ENCODE data around the gene GABARAP.

Gene GABARAP

DNA sequence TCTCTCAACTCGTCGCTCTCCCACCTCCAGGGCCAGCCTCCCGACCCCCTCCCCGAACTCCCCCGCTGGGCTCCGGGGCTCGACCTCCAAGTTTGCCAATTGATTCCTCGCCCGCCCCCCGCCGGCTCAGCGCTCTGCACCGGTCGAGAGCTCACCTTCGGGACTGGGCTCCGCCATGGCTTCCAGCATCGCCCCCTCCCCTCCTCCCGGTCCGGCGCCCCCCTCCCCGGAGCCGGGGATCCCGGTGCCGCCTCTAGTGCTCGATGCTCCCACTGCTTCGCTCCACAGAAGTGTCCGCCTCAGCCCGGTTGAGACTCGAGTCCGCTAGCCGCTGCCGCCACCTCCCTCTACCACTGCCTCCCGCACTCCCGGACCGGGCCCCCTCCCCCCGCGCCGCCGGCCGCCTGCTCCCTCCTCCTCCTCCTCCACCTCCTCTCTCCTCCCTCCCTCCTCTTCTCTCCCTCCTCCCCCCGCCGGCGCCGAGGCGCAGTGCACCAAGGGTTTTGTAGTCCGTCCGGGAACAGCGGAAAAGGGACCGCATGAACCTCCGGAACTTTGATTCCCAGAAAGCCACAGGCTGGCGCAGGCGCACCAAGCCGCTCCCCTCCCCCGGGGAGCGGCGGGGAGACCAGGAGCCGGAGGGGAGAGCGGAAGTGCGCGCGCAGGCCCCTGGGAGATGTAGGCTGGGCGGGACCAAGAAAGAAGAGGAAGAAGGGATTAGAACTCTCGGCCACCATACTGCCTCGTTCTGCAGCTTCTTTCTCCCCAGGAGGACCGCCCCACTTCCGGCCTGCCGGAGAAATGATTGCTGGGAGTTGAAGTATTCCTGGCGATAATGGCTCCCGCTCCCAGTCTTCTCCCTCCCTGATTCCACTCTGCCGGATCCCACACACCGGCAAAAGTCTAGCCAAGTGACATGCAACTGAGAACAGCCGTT lies 2.9 kb downstream of the GABARAP start, which contains the start of gene PHF23:
Gene PHF23 (minus strand): TSS at position 367 of the 937 bp plus-strand sequence. CDS start 178 bp downstream, at position 189.
- Histone ChIP-seq H2BK12ac (ENCODE audit: low read length in 2 of 2) (peak within 1 kb of the TSS; percentile 15 to 69), H2BK15ac (ENCODE audit: low read depth, poor library complexity, severe bottlenecking) (peak within 1 kb of the TSS; percentile 83), H3K36me3 (ENCODE audit: control insufficient read depth in 1 of 2, insufficient read depth in 2 of 2, low read depth in 1 of 2, low read length in 2 of 2) (peaks cover 39 to 51% of the 10 kb centered on the region in 2 experiments), H3K27ac (ENCODE audit: low read length, poor library complexity, severe bottlenecking) (peak within 1 kb of the TSS; percentile 88), H2BK120ac (ENCODE audit: low read depth, low read length) (peak within 1 kb of the TSS; percentile 99), H3K23ac (ENCODE audit: low read length in 2 of 2) (peak within 1 kb of the TSS; percentile 57 to 97), H3K79me1 (replicated peaks; ENCODE audit: low read length, poor library complexity, severe bottlenecking) (peaks cover 11% of the 10 kb centered on the region), H3K18ac (ENCODE audit: low read depth in 1 of 2, low read length in 2 of 2) (peak within 1 kb of the TSS; percentile 88 to 94), H3K9ac (ENCODE audit: low read length) (peak within 1 kb of the TSS; percentile 99), H3K4me3 (ENCODE audit: insufficient read depth in 1 of 2, low read depth in 1 of 2, low read length in 2 of 2) (peak within 1 kb of the TSS; percentile 95 to 96), H4K91ac (ENCODE audit: low read length) (peak within 1 kb of the TSS; percentile 92), H2AK5ac (ENCODE audit: low read length, severe bottlenecking) (peak within 1 kb of the TSS; percentile 60), H3K4me2 (ENCODE audit: low read length, poor library complexity, severe bottlenecking) (peak within 1 kb of the TSS; percentile 82), H3K9me3 (ENCODE audit: control insufficient read depth, low read length) (no peaks in the 10 kb centered on the region), H3K4me1 (ENCODE audit: control insufficient read depth, insufficient read depth, low read depth, low read length) (peaks cover 38% of the 10 kb centered on the region), H3K4ac (ENCODE audit: low read depth in 1 of 2, low read length in 2 of 2) (peak within 1 kb of the TSS; percentile 90 to 97), H4K8ac (ENCODE audit: low read length) (peak within 1 kb of the TSS; percentile 86), H3K27me3 (ENCODE audit: control insufficient read depth in 1 of 2, insufficient read depth in 1 of 2, low read length in 2 of 2) (no peaks in the 10 kb centered on the region), H2AFZ (ENCODE audit: low read depth, low read length) (no peak within 1 kb of the TSS), H2BK5ac (ENCODE audit: low read depth, low read length, poor library complexity, severe bottlenecking) (peak within 1 kb of the TSS; percentile 94), H3K14ac (ENCODE audit: low read length in 2 of 2) (peak within 1 kb of the TSS; percentile 94 to 97)
- DNase-seq: peak; percentile 100
- under 1% methylated on average over 60 of the region's 72 CpGs for WGBS

DNA sequence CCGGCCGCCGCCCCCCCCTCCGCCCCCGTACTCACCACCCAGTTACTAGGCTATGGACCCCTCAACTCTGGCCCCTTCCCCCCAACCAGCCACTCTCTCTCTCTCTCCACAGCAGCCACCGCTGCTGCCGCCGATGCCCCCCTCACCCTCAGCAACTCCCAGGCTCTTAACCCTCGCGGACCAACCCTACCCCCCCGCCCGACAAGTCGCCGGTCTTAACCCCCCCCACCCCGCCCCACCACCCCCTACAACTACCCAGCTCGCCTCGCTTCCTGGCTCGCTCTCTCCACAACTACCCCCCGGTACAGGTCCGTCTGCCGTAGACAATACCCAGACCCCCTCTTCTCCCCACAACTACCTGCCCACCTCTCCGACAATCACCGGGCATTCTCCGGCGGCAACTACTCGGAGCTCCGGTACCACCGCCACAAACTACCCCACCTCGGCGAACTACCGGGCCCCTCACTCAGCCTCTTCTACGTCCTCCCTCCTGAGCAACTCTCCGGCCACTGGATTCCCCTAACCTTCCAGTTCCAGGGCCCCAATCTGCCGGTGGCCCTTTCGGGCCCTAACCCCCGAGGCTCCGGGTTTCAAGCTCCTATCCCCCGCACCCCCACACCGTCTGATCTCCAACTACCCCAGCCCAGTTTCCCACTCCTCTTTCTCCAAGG lies 3.7 kb downstream of the GABARAP start:
- peak overlapping the region; percentile 35 for H3K4me2 ChIP-seq (ENCODE audit: low read length, poor library complexity, severe bottlenecking)
- H2BK120ac ChIP-seq (ENCODE audit: low read depth, low read length): peak overlapping the region; percentile 99
- peak overlapping the region; percentile 86 for H4K8ac ChIP-seq (ENCODE audit: low read length)
- peaks cover 36% of the 10 kb centered on the region for H3K4me1 ChIP-seq (ENCODE audit: control insufficient read depth, insufficient read depth, low read depth, low read length)
- H3K36me3 ChIP-seq (ENCODE audit: control insufficient read depth in 1 of 2, insufficient read depth in 2 of 2, low read depth in 1 of 2, low read length in 2 of 2): peaks cover 34 to 44% of the 10 kb centered on the region in 2 experiments
- peak overlapping the region; percentile 15 to 69 for H2BK12ac ChIP-seq (ENCODE audit: low read length in 2 of 2)
- H3K4ac ChIP-seq (ENCODE audit: low read depth in 1 of 2, low read length in 2 of 2): peak overlapping the region; percentile 90 to 97
- H2AK5ac ChIP-seq (ENCODE audit: low read length, severe bottlenecking): peak overlapping the region; percentile 49
- peak overlapping the region; percentile 94 to 97 for H3K14ac ChIP-seq (ENCODE audit: low read length in 2 of 2)
- no peak for DNase-seq
- peaks cover 8% of the 10 kb centered on the region for H3K79me1 ChIP-seq (replicated peaks; ENCODE audit: low read length, poor library complexity, severe bottlenecking)
- no peak overlapping the region for H2AFZ ChIP-seq (ENCODE audit: low read depth, low read length)
- peak overlapping the region; percentile 95 to 96 for H3K4me3 ChIP-seq (ENCODE audit: insufficient read depth in 1 of 2, low read depth in 1 of 2, low read length in 2 of 2)
- H3K27me3 ChIP-seq (ENCODE audit: control insufficient read depth in 1 of 2, insufficient read depth in 1 of 2, low read length in 2 of 2): no peaks in the 10 kb centered on the region
- H3K9me3 ChIP-seq (ENCODE audit: control insufficient read depth, low read length): no peaks in the 10 kb centered on the region
- peak overlapping the region; percentile 92 for H4K91ac ChIP-seq (ENCODE audit: low read length)
- H2BK15ac ChIP-seq (ENCODE audit: low read depth, poor library complexity, severe bottlenecking): no peak overlapping the region
- peak overlapping the region; percentile 99 for H3K9ac ChIP-seq (ENCODE audit: low read length)
- WGBS: under 1% methylated on average over 31 of the region's 39 CpGs
- H2BK5ac ChIP-seq (ENCODE audit: low read depth, low read length, poor library complexity, severe bottlenecking): peak overlapping the region; percentile 94
- peak overlapping the region; percentile 88 to 94 for H3K18ac ChIP-seq (ENCODE audit: low read depth in 1 of 2, low read length in 2 of 2)
- peak overlapping the region; percentile 88 for H3K27ac ChIP-seq (ENCODE audit: low read length, poor library complexity, severe bottlenecking)
- H3K23ac ChIP-seq (ENCODE audit: low read length in 2 of 2): peak overlapping the region; percentile 57 to 97

DNA sequence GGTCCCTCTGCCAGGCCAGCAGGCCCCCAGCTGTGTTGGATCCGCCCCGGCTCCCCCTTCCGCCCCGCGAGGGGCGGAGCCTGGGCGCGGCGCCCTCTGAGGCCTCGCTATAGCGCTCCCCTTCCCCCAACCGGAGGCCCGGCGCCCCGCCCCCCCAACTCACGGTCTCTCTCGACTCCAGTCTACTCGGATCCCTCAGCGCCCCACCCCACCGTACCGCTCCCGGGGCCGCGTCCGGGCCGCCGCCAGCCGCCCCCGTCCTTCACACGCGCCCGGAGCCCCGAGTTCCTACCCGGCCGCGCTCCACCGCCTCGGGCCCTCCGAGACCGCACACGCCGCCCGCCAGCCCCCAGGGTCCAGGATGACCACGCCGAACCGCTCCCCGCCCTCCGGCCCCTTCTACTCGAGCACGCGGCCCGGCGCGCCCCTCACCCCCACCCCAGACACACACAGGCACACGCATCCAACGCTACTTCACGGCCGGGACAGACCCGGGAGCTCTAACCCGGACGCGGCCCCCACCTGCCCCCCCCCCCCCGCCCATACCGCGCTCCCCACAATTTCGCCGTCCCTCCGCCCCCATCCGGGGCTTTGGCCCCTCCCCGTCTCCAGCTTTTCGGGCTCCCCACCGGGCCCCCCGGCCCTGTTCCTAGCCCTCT lies 4.4 kb downstream of the GABARAP start:
- H2BK12ac ChIP-seq (ENCODE audit: low read length in 2 of 2): no peak overlapping the region
- H3K4ac ChIP-seq (ENCODE audit: low read depth in 1 of 2, low read length in 2 of 2): peak overlapping the region; percentile 85 to 99
- H3K23ac ChIP-seq (ENCODE audit: low read length in 2 of 2): peak overlapping the region in 1 of 2 experiments; percentile 53
- no peaks in the 10 kb centered on the region for H3K9me3 ChIP-seq (ENCODE audit: control insufficient read depth, low read length)
- no peak overlapping the region for H2AFZ ChIP-seq (ENCODE audit: low read depth, low read length)
- peak overlapping the region; percentile 56 for H3K4me2 ChIP-seq (ENCODE audit: low read length, poor library complexity, severe bottlenecking)
- peak overlapping the region; percentile 99 for H2BK120ac ChIP-seq (ENCODE audit: low read depth, low read length)
- peak overlapping the region; percentile 99 for H3K9ac ChIP-seq (ENCODE audit: low read length)
- peak overlapping the region; percentile 91 for H2BK5ac ChIP-seq (ENCODE audit: low read depth, low read length, poor library complexity, severe bottlenecking)
- peak overlapping the region; percentile 85 for H4K8ac ChIP-seq (ENCODE audit: low read length)
- peak; percentile 70 for DNase-seq
- H3K4me3 ChIP-seq (ENCODE audit: insufficient read depth in 1 of 2, low read depth in 1 of 2, low read length in 2 of 2): peak overlapping the region; percentile 95 to 96
- under 1% methylated on average over 53 of the region's 73 CpGs for WGBS
- peaks cover 34 to 44% of the 10 kb centered on the region in 2 experiments for H3K36me3 ChIP-seq (ENCODE audit: control insufficient read depth in 1 of 2, insufficient read depth in 2 of 2, low read depth in 1 of 2, low read length in 2 of 2)
- peak overlapping the region in 1 of 2 experiments; percentile 81 for H3K14ac ChIP-seq (ENCODE audit: low read length in 2 of 2)
- peaks cover 35% of the 10 kb centered on the region for H3K4me1 ChIP-seq (ENCODE audit: control insufficient read depth, insufficient read depth, low read depth, low read length)
- H3K79me1 ChIP-seq (replicated peaks; ENCODE audit: low read length, poor library complexity, severe bottlenecking): peaks cover 6% of the 10 kb centered on the region
- H3K27ac ChIP-seq (ENCODE audit: low read length, poor library complexity, severe bottlenecking): peak overlapping the region; percentile 88
- no peaks in the 10 kb centered on the region for H3K27me3 ChIP-seq (ENCODE audit: control insufficient read depth in 1 of 2, insufficient read depth in 1 of 2, low read length in 2 of 2)
- peak overlapping the region; percentile 33 for H2BK15ac ChIP-seq (ENCODE audit: low read depth, poor library complexity, severe bottlenecking)
- H3K18ac ChIP-seq (ENCODE audit: low read depth in 1 of 2, low read length in 2 of 2): peak overlapping the region; percentile 81 to 99
- H4K91ac ChIP-seq (ENCODE audit: low read length): peak overlapping the region; percentile 94
- no peak overlapping the region for H2AK5ac ChIP-seq (ENCODE audit: low read length, severe bottlenecking)
